ENCODE measurements around the gene ZNF71.

Gene ZNF71

DNA sequence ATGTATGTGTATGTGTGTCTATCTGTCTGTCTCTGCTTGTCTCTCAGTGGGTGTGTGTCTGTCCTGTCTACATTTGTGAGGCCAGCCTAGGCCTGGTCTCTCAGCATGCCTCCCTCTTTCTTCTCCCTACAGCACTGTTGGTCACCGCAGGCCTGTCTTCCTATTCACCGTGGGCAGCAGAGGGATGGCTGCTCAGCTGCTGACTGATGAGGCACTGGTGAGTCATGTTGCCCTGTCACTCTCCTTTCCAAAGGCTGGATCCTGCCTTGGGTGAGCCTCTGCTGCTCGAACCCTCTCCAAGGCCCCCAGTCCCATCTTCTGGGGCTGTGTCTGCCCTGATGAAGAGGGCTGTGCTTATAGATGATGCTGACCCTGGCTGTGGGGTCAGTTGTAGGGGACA lies 6.3 kb downstream of the ZNF71 start:
- H3K36me3 ChIP-seq (replicated peaks), result no peaks in the 10 kb centered on the region
- H3K4me3 ChIP-seq, result no peak overlapping the region
- no peaks in the 10 kb centered on the region for H3K4me1 ChIP-seq
- in situ Hi-C loops (cut with MboI; ENCODE audit: low sequenced_read_pairs), result no loop called here
- H3K9me3 ChIP-seq, result peaks cover 6% of the 10 kb centered on the region
- no peak for DNase-seq (ENCODE audit: low spot score in 2 of 2)
- H3K27me3 ChIP-seq (ENCODE audit: low read depth), result no peaks in the 10 kb centered on the region

DNA sequence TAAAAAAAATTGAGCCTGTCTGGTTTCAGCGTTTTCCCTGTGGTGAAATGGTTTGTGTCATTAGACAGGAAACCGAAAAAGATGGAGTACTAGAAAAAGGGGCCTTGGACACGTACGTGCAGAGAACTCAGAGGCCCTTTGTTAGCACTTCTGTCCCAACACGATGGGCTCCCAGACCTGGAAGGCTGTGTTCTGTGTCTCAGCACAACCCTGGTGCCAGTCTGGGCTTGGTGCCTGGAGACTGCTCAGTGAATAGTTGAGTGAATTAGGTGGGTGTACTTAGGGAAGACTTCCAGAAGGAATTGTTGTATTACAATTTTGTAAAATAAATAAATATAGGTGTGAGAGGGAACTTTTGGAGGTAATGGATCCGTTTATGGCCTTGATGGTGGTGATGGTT lies 8.7 kb downstream of the ZNF71 start:
- DNase-seq (ENCODE audit: low spot score in 2 of 2), result no peak
- Histone ChIP-seq H3K4me3 (no peak overlapping the region), H3K36me3 (replicated peaks) (no peaks in the 10 kb centered on the region), H3K9me3 (peaks cover 6% of the 10 kb centered on the region), H3K27me3 (ENCODE audit: low read depth) (no peaks in the 10 kb centered on the region), H3K4me1 (no peaks in the 10 kb centered on the region)
- in situ Hi-C loops (cut with MboI; ENCODE audit: low sequenced_read_pairs), result no loop called here

- no peaks in the 10 kb centered on the region for H3K9me3 ChIP-seq
- H3K36me3 ChIP-seq (replicated peaks), result no peaks in the 10 kb centered on the region
- no peaks in the 10 kb centered on the region for H3K4me1 ChIP-seq
- in situ Hi-C loops (cut with MboI; ENCODE audit: low sequenced_read_pairs), result no loop called here
- H3K4me3 ChIP-seq, result no peak overlapping the region
- DNase-seq (ENCODE audit: low spot score in 2 of 2), result no peak
- H3K27me3 ChIP-seq (ENCODE audit: low read depth), result no peaks in the 10 kb centered on the region
These were observed 13.3 kb downstream of the ZNF71 start for GRCh38 chr19:56608274-56608964.

GRCh38 chr19:56611288-56611687 lies 16.2 kb downstream of the ZNF71 start:
- DNase-seq (ENCODE audit: low spot score in 2 of 2), result no peak
- in situ Hi-C loops (cut with MboI; ENCODE audit: low sequenced_read_pairs), result no loop called here
- H3K36me3 ChIP-seq (replicated peaks), result no peaks in the 10 kb centered on the region
- no peaks in the 10 kb centered on the region for H3K27me3 ChIP-seq (ENCODE audit: low read depth)
- H3K9me3 ChIP-seq, result peaks cover under 1% of the 10 kb centered on the region; the same call in 1 of the 2 replicates
- H3K4me3 ChIP-seq, result no peak overlapping the region
- no peaks in the 10 kb centered on the region for H3K4me1 ChIP-seq

DNA sequence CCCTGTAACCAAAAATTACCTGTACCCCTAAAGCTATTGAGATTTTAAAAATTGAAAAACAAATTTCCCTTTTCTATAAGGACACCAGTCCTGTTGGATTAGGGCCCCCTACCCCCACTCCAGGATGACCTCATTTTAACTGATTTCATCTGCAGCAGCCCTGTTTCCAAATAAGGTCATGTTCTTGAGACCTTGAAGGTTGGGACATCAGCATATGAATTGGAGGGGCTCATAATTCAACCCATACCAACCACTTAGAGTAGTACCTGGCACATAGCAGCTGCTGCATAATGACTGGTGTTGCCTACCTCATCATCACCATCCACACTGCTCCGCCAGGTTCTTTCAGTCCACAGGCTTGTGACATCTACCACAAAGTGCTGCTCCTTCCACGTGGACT lies 17.6 kb downstream of the ZNF71 start:
- Histone ChIP-seq H3K9me3 (peaks cover 4% of the 10 kb centered on the region; the same call in 1 of the 2 replicates), H3K27me3 (ENCODE audit: low read depth) (no peaks in the 10 kb centered on the region), H3K36me3 (replicated peaks) (no peaks in the 10 kb centered on the region), H3K4me3 (no peak overlapping the region), H3K4me1 (no peaks in the 10 kb centered on the region)
- in situ Hi-C loops (cut with MboI; ENCODE audit: low sequenced_read_pairs), result no loop called here
- no peak for DNase-seq (ENCODE audit: low spot score in 2 of 2)

- Histone ChIP-seq H3K4me3 (no peak overlapping the region), H3K36me3 (replicated peaks) (no peaks in the 10 kb centered on the region), H3K4me1 (no peaks in the 10 kb centered on the region), H3K27me3 (ENCODE audit: low read depth) (no peaks in the 10 kb centered on the region), H3K9me3 (peaks cover 4% of the 10 kb centered on the region; the same call in 1 of the 2 replicates)
- DNase-seq (ENCODE audit: low spot score in 2 of 2), result no peak
- in situ Hi-C loops (cut with MboI; ENCODE audit: low sequenced_read_pairs), result no loop called here
These were observed 18.5 kb downstream of the ZNF71 start for GRCh38 chr19:56613639-56614038.

GRCh38 chr19:56617531-56617930 lies 22.4 kb downstream of the ZNF71 start:
- in situ Hi-C loops (cut with MboI; ENCODE audit: low sequenced_read_pairs), result no loop called here
- Histone ChIP-seq H3K36me3 (replicated peaks) (no peaks in the 10 kb centered on the region), H3K9me3 (peaks cover 4% of the 10 kb centered on the region; the same call in 1 of the 2 replicates), H3K4me1 (no peaks in the 10 kb centered on the region), H3K4me3 (no peak overlapping the region), H3K27me3 (ENCODE audit: low read depth) (no peaks in the 10 kb centered on the region)
- no peak for DNase-seq (ENCODE audit: low spot score in 2 of 2)

DNA sequence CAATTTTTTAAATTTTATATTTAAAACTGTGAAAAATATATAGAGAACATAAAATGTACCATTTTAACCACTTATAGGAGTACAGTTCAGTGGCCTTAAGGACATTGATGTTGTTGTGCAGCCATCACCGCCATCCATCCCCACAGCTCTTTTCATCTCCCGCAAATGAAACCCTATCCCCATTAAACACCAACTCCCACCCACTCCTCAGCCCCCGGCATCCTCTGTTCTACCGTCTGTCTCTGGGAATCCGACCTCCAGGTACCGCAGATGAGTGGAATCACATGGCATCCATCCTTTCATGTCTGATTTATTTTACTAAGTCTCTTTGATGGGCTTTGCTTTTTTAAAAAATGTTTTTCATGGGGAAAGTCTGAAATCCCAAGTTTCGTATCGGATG lies 24.0 kb downstream of the ZNF71 start:
- in situ Hi-C loops (cut with MboI; ENCODE audit: low sequenced_read_pairs), result no loop called here
- Histone ChIP-seq H3K4me1 (no peaks in the 10 kb centered on the region), H3K36me3 (replicated peaks) (no peaks in the 10 kb centered on the region), H3K27me3 (ENCODE audit: low read depth) (no peaks in the 10 kb centered on the region), H3K4me3 (no peak overlapping the region), H3K9me3 (peaks cover 4% of the 10 kb centered on the region; the same call in 1 of the 2 replicates)
- DNase-seq (ENCODE audit: low spot score in 2 of 2), result no peak

DNA sequence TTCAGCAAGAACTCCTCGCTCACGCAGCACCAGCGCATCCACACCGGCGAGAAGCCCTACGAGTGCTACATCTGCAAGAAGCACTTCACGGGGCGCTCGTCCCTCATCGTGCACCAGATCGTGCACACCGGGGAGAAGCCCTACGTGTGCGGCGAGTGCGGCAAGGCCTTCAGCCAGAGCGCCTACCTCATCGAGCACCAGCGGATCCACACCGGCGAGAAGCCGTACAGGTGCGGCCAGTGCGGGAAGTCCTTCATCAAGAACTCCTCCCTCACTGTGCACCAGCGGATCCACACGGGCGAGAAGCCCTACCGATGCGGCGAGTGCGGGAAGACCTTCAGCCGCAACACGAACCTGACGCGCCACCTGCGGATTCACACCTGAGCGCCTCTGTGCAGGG lies 27.3 kb downstream of the ZNF71 start:
- no peaks in the 10 kb centered on the region for H3K36me3 ChIP-seq (replicated peaks)
- in situ Hi-C loops (cut with MboI; ENCODE audit: low sequenced_read_pairs), result no loop called here
- DNase-seq (ENCODE audit: low spot score in 2 of 2), result no peak
- H3K4me1 ChIP-seq, result no peaks in the 10 kb centered on the region
- H3K9me3 ChIP-seq, result no peaks in the 10 kb centered on the region; the same call in 1 of the 2 replicates
- H3K4me3 ChIP-seq, result no peak overlapping the region
- no peaks in the 10 kb centered on the region for H3K27me3 ChIP-seq (ENCODE audit: low read depth)

- in situ Hi-C loops (cut with MboI; ENCODE audit: low sequenced_read_pairs), result no loop called here
- Histone ChIP-seq H3K9me3 (no peaks in the 10 kb centered on the region), H3K4me3 (no peak overlapping the region), H3K27me3 (ENCODE audit: low read depth) (no peaks in the 10 kb centered on the region), H3K4me1 (no peaks in the 10 kb centered on the region), H3K36me3 (replicated peaks) (no peaks in the 10 kb centered on the region)
- DNase-seq (ENCODE audit: low spot score in 2 of 2), result no peak
These were observed 27.9 kb downstream of the ZNF71 start for GRCh38 chr19:56623006-56623405.

DNA sequence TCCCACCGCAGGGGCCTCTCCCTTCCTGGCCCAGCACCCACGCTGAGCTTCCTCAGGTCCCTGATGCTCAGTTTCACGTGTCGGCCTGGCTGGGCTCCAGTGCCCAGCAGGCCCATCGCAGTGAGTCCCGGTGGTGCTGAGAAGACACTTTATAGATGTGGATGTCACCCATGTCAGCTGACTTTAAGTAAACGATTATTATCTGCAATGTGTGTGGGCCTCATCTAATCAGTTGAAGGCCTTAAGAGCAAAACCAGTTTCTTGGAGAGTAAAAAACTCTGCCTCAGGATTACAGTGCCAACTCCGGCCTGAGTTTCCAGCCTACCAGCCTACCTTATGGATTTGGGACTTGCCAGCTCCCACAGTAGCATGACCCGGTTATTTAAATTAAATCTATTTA lies 30.6 kb downstream of the ZNF71 start:
- no peaks in the 10 kb centered on the region for H3K36me3 ChIP-seq (replicated peaks)
- H3K4me3 ChIP-seq, result no peak overlapping the region
- no peak for DNase-seq (ENCODE audit: low spot score in 2 of 2)
- no peaks in the 10 kb centered on the region for H3K4me1 ChIP-seq
- in situ Hi-C loops (cut with MboI; ENCODE audit: low sequenced_read_pairs), result no loop called here
- H3K9me3 ChIP-seq, result no peaks in the 10 kb centered on the region
- H3K27me3 ChIP-seq (ENCODE audit: low read depth), result no peaks in the 10 kb centered on the region

DNA sequence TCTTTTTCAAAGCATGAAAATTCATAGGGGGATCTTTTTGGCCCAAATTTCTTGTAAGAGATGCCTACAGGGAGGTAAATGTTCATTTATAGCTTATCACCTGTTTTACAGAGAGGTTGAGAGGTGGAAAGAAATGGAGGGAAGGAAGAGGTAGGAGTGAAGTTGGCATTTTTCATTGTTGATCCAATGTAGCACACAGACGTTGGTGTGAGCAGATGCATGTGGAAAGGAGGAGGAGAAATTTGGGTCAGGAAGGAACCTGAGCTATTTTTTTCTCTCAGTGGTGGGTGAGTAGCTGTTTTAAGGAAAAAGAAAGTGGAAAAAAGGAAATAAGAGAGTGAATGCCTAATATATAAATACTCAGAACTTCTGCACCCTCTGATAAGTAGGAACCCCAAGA lies 37.9 kb downstream of the ZNF71 start:
- in situ Hi-C loops (cut with MboI; ENCODE audit: low sequenced_read_pairs), result no loop called here

DNA sequence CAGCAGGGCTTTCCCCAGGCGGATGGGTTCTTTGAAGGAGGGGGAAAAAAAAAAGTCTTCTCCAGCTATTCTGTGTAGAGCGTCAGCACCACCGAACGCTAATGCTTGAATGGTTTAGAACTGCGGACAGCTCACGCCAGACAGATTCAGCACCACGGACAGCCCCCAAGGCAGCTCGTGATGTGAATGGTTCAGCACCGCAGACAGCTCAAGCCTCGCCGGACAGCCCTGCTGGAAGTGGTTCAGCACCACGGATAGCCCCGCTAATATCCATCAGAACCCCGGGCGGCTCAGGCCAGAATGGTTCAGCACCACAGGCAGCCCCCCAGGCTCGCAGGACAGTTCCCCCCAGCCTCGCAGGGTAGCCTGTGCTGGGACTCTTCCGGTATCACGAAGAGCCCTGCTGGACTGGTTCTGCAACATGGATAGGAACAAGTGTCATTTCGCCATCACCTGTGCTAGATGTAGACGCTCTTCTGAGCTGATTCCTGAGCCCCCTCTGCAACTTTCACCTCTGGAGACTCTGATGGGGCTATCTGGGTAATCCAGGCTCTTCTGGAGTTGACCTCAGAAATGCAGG lies 43.0 kb downstream of the ZNF71 start:
- peak; percentile 40 to 84 for DNase-seq (ENCODE audit: low spot score in 2 of 2)
- Histone ChIP-seq H3K27me3 (ENCODE audit: low read depth) (no peaks in the 10 kb centered on the region), H3K9me3 (no peaks in the 10 kb centered on the region), H3K4me3 (no peak overlapping the region), H3K36me3 (replicated peaks) (no peaks in the 10 kb centered on the region), H3K4me1 (no peaks in the 10 kb centered on the region)
- in situ Hi-C loops (cut with MboI; ENCODE audit: low sequenced_read_pairs), result no loop called here

More for the DNA sequence above, 37.9 kb downstream of the ZNF71 start:
- Histone ChIP-seq H3K9me3 (no peaks in the 10 kb centered on the region; the same call in 1 of the 2 replicates), H3K36me3 (replicated peaks) (no peaks in the 10 kb centered on the region), H3K4me3 (no peak overlapping the region), H3K27me3 (ENCODE audit: low read depth) (no peaks in the 10 kb centered on the region), H3K4me1 (no peaks in the 10 kb centered on the region)
- no peak for DNase-seq (ENCODE audit: low spot score in 2 of 2)

GRCh38 chr19:56639217-56639616 lies 44.1 kb downstream of the ZNF71 start:
- in situ Hi-C loops (cut with MboI; ENCODE audit: low sequenced_read_pairs), result no loop called here
- H3K4me1 ChIP-seq, result no peaks in the 10 kb centered on the region
- H3K36me3 ChIP-seq (replicated peaks), result no peaks in the 10 kb centered on the region
- DNase-seq (ENCODE audit: low spot score in 2 of 2), result peak in 1 of 2 experiments; percentile 12
- no peak overlapping the region for H3K4me3 ChIP-seq
- no peaks in the 10 kb centered on the region for H3K27me3 ChIP-seq (ENCODE audit: low read depth)
- H3K9me3 ChIP-seq, result no peaks in the 10 kb centered on the region
